ENCODE data around the gene IL36B. TPM values are rescaled to one million over a fixed set of nuclear protein-coding genes. Genes with fewer than 3 reads are reported as not detected.

IL36B gene
- total RNA-seq, 1 donor from 2014 or later = not detected

DNA sequence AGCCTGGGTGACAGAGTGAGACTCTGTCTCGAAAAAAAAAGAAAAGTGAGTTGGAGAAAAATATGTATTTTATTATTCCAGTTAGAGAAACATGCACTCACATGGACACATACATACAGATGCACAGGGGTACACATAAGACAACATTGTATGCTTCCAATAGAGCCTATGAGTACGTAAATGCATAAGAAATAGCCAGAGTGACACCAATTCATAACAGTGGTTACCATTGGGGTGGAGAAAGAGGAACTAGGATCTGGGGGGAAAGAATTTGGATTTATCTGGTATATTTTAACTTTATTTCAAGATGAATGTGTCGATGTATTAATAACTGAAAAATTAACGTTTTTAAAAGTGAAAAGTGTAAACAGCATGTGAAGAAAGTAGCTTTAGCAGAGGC is 31.4 kb downstream of the IL36B start:
- FAIRE-seq = no peak
- TF ChIP-seq, protein P1, sequence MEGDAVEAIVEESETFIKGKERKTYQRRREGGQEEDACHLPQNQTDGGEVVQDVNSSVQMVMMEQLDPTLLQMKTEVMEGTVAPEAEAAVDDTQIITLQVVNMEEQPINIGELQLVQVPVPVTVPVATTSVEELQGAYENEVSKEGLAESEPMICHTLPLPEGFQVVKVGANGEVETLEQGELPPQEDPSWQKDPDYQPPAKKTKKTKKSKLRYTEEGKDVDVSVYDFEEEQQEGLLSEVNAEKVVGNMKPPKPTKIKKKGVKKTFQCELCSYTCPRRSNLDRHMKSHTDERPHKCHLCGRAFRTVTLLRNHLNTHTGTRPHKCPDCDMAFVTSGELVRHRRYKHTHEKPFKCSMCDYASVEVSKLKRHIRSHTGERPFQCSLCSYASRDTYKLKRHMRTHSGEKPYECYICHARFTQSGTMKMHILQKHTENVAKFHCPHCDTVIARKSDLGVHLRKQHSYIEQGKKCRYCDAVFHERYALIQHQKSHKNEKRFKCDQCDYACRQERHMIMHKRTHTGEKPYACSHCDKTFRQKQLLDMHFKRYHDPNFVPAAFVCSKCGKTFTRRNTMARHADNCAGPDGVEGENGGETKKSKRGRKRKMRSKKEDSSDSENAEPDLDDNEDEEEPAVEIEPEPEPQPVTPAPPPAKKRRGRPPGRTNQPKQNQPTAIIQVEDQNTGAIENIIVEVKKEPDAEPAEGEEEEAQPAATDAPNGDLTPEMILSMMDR (IDR thresholded peaks at IDR 0.05; ENCODE audit: insufficient read depth, low read length, severe bottlenecking) = no peak
- H3K36me3 ChIP-seq (ENCODE audit: control insufficient read depth, insufficient read depth, low read length) = no peaks in the 10 kb centered on the region
- DNase-seq (ENCODE audit: low read depth) = no peak
- no peak overlapping the region for H3K4me3 ChIP-seq (ENCODE audit: low read depth, low read length)
- H3K27me3 ChIP-seq (ENCODE audit: control insufficient read depth, insufficient read depth, low read length) = no peaks in the 10 kb centered on the region

- Histone ChIP-seq H3K36me3 (ENCODE audit: control insufficient read depth, insufficient read depth, low read length) (no peaks in the 10 kb centered on the region), H3K27me3 (ENCODE audit: control insufficient read depth, insufficient read depth, low read length) (no peaks in the 10 kb centered on the region), H3K4me3 (ENCODE audit: low read depth, low read length) (no peak overlapping the region)
- FAIRE-seq (no peak), DNase-seq (ENCODE audit: low read depth) (no peak)
- TF ChIP-seq, protein P1 (IDR thresholded peaks at IDR 0.05; ENCODE audit: insufficient read depth, low read length, severe bottlenecking) = no peak
Observed at GRCh38 chr2:113018509-113018908, 34.2 kb downstream of the IL36B start.

GRCh38 chr2:113015655-113016054 is 37.0 kb downstream of the IL36B start:
- Histone ChIP-seq H3K4me3 (ENCODE audit: low read depth, low read length) (no peak overlapping the region), H3K36me3 (ENCODE audit: control insufficient read depth, insufficient read depth, low read length) (no peaks in the 10 kb centered on the region), H3K27me3 (ENCODE audit: control insufficient read depth, insufficient read depth, low read length) (no peaks in the 10 kb centered on the region)
- TF ChIP-seq, protein P1 (IDR thresholded peaks at IDR 0.05; ENCODE audit: insufficient read depth, low read length, severe bottlenecking) = no peak
- DNase-seq (ENCODE audit: low read depth) = peak; percentile 55
- peak; percentile 18 for FAIRE-seq

- TF ChIP-seq, protein P1 (IDR thresholded peaks at IDR 0.05; ENCODE audit: insufficient read depth, low read length, severe bottlenecking) = no peak
- Histone ChIP-seq H3K36me3 (ENCODE audit: control insufficient read depth, insufficient read depth, low read length) (no peaks in the 10 kb centered on the region), H3K27me3 (ENCODE audit: control insufficient read depth, insufficient read depth, low read length) (no peaks in the 10 kb centered on the region), H3K4me3 (ENCODE audit: low read depth, low read length) (no peak overlapping the region)
- no peak for FAIRE-seq
- no peak for DNase-seq (ENCODE audit: low read depth)
Observed at GRCh38 chr2:113015042-113015441, 37.6 kb downstream of the IL36B start.

DNA sequence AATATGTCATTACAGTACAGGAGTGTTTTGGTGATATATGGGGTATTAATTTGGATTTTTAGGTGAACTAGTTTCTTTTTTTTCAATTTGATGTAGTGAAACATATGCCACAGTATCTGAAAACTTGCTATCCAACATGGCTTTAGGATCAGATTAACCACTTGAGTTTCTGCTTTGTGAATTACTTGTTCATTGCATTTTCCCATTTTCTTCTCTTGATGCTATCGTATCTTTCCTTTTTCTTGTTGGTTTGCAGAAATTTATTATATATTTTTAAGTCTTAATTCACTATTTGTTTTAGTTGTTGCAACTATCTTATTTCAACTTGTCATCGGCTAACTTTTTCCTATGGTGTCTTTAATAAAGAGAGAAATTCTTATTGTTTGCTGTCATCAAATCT is 38.6 kb downstream of the IL36B start:
- Histone ChIP-seq H3K27me3 (ENCODE audit: control insufficient read depth, insufficient read depth, low read length) (no peaks in the 10 kb centered on the region), H3K36me3 (ENCODE audit: control insufficient read depth, insufficient read depth, low read length) (no peaks in the 10 kb centered on the region), H3K4me3 (ENCODE audit: low read depth, low read length) (no peak overlapping the region)
- TF ChIP-seq, protein P1 (IDR thresholded peaks at IDR 0.05; ENCODE audit: insufficient read depth, low read length, severe bottlenecking) = no peak
- DNase-seq (ENCODE audit: low read depth) (no peak), FAIRE-seq (no peak)

GRCh38 chr2:113013336-113013661 is 39.4 kb downstream of the IL36B start:
- FAIRE-seq (no peak), DNase-seq (ENCODE audit: low read depth) (no peak)
- Histone ChIP-seq H3K36me3 (ENCODE audit: control insufficient read depth, insufficient read depth, low read length) (no peaks in the 10 kb centered on the region), H3K4me3 (ENCODE audit: low read depth, low read length) (no peak overlapping the region), H3K27me3 (ENCODE audit: control insufficient read depth, insufficient read depth, low read length) (no peaks in the 10 kb centered on the region)
- TF ChIP-seq, protein P1 (IDR thresholded peaks at IDR 0.05; ENCODE audit: insufficient read depth, low read length, severe bottlenecking) = no peak
